Hematopoietic multipotent progenitor cell treated with erythropoietin and hydrocortisone succinate and interleukin-3 and kit ligand, for 15 days (in vitro differentiated cells): ENCODE data around the gene LAMC3.

Experiments used
- DNase-seq: peaks from one replicate; pipeline ENCODE4 v3.0.0-alpha.2; 2015; ENCODE audit warnings: low spot score

The LAMC3 gene

DNA sequence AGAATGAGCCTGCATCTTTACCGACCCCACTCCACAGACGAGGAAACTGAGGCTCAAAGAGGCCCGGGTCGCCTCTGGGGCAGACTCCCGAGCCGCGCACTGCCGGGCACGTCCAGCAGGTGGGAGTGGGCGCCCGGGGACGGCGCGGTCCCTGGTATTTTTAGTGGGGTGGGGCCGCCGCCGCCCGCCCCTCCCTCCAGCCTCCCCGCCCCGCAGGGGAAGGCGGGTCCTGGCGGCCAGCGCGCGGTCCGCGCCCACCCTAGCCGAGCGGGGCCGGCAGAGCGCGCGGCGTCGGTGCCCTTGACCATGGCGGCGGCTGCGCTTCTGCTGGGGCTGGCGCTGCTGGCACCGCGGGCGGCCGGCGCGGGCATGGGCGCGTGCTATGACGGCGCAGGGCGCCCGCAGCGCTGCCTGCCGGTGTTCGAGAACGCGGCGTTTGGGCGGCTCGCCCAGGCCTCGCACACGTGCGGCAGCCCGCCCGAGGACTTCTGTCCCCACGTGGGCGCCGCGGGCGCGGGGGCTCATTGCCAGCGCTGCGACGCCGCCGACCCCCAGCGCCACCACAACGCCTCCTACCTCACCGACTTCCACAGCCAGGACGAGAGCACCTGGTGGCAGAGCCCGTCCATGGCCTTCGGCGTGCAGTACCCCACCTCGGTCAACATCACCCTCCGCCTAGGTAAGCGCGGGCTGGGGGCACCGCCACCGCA is at the start of gene LAMC3:
Gene LAMC3 (plus strand): TSS at position 266 of the 710 bp plus-strand sequence. CDS start 41 bp downstream, at position 307.
- no peak for DNase-seq

DNA sequence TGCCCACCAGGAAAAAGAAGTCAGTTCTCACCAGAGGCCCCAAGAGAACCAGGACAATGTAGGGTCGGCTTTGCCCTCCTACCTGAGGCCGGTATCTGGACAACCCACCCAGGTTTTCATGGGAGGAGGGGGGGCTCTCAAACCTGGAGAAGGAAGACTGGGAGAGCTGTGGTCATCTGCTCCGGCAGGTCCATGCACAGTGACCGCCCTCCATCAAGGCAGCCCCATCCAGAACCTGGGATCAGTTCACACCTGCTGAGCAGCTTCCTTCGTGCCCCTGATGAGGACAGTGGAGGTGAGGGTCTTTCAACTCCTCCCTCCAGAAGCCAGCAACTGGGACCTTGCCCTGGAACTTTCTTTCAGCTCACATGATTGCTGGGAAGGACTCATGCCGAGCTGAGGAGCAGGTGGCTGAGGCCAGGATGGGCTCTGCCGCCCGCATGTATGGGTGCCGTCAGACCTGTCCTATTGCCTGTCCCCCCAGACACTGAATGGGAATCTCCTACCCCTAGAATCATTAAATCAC is 49.1 kb upstream of the LAMC3 start:
- DNase-seq = no peak

DNA sequence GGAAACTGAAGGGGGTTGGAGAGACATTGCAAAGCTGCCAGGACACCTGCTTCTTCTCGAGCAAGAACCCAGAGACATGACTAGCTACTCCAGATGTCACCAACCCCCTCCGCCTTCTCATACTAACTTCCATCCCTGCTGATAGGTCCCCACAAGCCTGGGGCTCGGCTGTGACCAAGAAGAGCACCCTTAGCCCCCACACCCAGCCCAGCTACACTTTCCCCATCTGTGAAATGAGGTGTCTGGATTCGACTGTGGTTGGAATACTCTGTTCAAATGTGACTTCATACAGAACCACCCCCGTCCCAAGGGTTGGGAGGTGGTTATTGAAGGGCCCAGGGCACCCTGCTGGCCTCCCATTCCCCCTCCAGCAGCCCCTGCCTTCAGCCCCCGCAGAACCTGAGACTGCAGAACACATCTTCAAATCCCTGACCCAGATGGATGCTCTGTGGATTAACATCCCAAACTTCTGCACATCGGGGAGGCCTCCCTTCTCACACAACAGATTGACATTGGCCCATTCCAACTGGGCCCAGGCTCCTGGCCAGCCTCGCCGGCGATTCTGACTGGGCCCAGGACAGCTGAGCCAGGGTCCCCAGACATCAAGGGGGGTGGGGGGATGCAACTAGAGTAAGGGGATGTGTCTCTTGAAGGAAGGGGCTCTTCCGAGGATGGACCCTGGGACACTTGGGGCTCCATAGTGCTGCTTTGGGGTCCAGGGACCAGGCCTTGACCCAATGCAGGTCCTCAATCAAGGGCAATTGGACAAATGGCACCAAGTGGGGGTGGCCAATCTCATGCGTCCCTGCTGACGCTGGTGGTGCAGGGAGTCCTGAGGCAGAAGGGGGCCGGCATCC is 48.2 kb upstream of the LAMC3 start:
- DNase-seq = no peak

DNA sequence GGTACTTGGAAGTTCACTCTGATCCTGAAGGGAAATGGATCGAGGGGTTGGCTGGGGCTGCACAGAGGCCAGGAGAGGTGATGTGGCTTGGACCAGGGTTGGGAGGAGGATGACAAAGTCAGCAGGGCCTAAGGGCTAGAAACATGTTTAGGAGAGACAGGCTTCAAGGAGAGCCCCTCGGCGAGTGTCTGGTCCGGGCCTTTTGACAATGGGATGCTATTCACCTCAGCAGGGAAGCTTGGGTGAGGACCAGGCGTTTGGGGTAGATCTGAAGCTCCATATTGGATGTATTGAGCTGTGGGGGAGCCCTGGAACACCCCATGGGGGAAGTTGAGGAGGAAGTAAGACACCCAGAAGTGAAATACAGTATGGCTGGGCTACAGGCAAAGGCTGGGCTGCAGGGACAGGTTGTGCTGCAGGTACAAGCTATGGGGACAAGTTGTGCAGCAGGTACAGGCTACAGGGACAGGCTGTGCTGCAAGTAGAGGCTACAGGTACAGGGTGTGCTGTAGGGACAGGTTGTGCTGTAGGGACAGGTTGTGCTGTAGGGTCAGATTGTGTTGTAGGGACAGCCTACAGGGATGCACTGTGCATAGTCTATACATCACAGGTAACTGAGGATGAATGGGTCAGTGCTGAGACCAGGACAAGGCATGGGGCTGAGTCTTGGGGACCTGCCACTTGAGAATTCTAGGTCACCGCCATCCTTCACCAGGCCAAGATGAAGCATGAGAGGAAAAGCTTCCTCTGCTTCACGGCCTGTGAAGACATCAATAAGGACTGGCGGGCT is 47.3 kb upstream of the LAMC3 start:
- DNase-seq = no peak

DNA sequence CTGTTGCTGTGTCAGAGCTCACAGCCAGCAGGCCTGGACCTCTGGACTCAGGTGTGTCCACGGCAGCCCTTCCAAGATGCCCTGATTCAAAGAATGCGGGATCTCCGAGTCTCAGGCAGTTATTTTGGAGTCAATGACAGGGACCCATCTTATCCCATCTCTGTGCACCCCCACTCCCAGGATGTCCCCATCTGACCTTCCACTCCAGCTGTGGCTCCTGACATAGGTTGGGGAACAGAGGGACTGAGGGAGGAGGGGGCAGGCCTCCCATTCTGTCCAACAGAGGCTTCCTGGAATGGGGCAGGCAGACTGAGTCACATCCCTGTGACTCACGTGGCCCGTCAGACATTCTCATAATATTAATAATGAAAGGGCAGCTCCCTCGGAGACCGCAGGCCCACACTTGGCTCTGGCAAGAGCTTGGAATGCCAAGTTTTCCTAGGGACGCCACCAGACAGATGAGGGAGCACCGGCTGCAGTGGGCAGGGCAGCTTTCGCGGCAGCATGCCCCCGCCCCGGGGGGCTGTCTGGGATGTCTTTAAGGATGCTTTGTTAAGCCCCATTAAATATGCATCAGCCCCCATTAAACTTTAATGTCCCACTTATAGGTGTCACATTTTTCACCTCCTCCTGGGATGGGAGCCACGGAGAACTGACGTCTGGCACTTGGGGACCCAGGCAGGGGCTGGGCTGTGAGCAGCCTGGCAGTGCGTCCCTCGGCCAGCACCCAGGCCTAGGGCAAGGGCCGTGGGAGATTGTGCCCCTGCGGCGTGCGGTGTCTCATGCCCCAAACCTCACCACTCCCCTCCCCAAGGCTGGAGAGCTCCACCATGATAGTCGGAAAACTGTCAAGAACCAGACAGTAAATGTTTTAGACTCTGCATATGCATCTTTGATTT is 46.3 kb upstream of the LAMC3 start:
- DNase-seq = no peak

DNA sequence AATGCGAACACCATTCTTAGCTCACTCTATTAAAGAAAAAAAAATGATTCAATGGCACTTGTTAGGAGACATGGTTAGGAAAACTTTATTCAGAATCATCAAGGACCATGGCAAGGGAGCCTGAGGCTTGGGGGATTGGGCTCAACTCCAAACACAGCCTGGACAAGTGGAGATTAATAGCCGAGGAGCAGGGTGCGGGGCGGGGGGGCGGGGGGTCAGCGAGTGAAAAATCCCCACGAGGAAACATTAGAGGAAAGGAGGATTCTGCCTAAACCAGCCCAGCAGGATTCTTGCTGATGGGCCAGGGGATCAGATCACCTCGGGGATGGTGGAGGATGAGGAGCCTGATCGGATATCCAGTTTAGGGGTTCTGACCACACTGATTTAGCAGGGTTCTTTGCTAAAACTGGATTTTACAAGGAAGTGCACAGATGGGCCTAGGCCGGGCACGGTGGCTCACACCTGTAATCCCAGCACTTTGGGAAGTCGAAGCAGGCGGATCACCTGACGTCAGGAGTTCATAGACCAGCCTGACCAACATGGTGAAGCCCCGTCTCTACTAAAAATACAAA is 45.6 kb upstream of the LAMC3 start:
- DNase-seq = no peak

DNA sequence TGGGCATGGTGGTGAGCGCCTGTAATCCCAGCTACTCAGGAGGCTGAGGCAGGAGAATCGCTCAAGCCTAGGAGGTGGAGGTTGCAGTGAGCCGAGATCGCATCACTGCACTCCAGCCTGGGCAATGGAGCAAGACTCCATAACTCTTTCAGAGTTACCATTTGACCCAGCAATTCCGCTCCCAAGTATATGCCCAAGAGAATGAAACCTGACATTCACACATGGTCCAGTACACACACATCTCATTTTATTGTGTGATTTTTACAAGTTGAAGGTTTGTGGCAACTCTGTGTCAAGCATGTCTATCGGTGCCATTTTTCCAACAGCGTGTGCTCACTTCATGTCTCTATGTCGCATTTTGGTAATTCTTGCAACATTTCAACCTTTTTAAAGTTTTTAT is 45.1 kb upstream of the LAMC3 start:
- DNase-seq = no peak

DNA sequence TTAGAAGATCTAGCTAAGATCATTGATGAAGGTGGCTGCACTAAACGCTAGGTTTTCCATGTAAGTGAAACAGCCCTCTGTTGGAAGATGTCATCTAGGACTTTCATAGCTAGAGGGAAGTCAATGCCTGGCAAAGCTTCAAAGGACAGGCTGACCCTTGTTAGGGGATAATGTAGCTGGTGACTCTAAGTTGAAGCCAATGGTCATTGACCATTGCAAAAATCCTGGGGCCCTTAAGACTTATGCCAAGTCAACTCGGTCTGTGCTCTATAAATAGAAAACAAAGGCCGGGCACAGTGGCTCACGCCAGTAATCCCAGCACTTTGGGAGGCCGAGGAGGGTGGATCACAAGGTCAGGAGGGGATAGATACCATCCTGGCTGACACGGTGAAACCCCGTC is 43.3 kb upstream of the LAMC3 start:
- DNase-seq = no peak

DNA sequence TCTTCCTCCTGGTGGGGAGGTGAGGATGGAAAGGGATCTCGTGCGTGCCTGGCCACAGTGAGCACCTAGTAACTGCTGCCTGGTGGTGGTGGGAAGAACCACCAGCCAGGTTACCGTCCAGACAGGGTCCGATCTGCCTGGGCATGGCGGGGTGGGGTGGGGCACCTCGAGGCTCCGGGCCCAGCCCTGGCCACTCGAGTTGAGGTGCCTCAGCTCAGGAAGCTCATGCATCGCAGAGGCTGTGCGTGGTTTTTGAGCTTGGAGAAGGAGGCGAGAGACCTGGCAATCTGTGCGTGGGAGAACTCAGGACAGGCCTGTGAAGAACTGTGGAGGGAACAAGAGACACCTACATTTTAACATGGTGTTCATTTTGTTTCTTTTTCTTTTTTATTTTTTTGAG is 38.9 kb upstream of the LAMC3 start:
- no peak for DNase-seq

DNA sequence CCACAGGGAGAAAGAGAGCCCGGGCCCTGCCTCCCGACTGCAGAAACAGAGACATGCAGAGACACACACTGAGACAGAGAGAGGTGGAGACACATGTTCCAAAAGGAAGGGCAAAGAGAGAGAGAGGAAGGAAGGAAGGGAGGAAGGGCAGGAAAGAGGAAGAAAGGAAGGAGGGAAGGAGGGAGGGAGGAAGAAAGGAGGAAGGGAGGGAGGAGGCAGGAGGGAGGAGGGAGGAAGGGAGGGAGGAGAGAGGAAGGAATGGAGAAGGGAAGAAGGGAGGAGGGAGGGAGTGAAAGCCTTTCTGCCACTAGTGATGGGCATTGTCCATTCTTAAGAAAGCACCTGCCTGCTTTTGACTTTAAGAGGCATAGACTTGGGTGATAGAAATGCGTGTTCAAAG is 38.1 kb upstream of the LAMC3 start:
- no peak for DNase-seq

DNA sequence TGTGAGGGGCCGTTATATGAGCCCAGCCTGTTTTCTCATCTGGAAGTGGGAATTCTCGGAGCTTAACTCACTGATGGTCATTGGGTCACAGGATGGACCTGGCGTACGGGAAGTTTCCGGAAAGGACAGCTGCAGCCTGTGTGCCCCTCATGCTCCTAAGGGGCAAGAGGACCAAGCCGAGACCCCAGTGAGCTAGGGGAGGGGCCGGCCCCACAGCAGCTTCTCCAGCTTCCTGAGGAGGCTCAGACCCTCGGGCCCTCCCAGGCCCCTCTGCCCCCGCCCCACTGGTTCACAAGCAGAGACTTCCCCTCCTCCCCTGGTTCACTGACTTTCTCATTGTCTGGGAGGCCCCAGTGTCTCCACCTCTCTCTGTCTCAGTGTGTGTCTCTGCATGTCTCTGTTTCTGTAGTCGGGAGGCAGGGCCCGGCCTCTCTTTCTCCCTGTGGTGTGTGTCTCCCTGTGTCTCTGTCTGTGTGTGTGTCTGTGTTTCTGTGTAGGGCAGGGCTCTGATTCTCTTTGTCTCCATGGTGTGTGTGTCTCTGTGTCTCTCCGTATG is 37.6 kb upstream of the LAMC3 start:
- DNase-seq = no peak

DNA sequence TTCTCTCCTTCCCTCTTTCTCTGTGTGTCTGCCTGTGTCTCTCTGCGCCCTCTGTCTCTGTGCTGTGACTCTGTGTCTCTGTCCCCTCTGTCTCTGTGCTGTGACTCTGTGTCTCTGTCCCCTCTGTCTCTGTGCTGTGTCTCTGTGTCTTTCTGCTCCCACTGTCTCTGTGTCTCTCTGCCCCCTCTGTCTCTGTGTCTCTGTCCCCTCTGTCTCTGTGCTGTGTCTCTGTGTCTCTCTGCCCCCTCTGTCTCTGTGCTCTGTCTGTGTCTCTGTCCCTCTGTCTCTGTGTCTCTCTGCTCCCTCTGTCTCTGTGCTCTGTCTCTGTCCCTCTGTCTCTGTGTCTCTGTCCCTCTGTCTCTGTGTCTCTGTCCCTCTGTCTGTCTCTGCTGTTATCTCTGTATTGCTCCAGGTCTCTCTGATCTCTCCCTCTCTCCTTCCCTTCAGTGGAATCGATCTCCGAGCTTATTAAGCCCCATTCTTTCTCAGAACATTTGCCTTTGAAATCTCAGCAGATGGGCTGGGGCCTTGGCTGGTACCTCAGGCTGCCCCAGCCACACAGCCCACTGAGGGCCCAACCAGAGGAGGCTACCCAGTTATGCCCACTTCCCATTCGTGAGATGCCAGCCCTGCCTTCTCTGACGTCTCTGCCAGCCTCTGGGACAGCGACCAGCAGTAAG is 36.6 kb upstream of the LAMC3 start:
- no peak for DNase-seq

DNA sequence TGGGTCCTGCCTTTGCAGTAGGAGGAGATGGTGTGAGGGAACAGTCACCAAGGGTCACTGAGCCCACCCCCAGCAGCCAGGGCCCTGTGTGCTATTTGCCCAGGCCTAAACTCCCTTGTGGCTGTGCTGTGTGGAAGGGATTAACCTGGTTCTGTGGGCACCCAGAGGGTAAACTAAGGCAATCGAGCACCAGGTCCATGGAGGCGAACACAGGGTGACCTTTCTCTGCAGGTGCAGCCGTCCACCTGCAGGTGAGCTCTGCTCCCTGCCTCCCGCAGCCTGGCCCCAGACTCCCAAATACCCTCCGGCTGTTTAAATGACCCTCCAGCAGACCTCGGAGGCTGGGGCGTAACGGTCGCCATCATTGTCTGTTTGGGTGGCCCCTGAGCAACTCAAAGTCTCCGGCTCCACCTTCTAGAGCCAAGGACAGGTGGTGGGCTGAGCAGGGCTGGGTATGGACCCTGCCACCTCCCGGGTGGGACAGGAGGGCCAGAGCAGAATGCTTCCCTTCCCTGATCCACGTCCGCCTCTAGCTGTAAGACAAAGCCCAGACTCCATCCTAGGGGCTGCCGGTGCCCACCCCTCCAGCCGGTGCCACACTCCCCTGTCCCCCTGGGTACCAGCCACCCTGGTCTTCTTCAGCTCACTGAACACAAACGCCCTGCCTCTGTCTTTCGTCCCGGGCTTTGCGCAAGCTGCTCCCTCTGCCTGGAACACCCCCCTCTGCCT is 35.9 kb upstream of the LAMC3 start:
- no peak for DNase-seq

DNA sequence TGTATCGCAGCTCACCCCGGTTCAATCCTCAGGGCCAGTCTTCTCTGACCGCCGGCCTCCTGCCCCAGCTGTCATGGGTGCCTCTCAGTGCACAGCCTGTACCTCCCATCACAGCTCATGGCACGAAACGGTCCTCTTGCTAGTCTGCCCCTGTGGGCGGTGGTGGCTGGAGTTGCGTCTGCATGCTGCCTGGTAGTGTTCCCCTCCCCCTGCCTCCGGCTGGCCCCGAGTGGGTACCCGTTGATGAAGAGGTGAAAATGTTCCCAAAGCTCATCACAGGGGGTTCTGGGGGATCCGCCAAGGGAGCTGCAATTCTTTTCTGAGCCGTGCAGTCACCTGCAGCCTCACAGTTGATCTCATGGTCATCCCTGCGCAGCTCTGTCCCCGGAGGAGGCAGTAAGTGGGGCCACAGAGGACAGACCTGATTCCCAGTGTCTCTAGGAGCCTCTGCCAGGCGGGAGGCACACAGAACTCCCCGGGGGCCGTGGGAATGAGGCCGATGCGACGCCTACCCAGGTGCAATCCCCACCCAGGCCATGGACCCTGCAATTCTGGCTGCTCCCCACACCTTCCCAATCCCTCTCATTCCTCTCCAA is 35.2 kb upstream of the LAMC3 start:
- DNase-seq = no peak

DNA sequence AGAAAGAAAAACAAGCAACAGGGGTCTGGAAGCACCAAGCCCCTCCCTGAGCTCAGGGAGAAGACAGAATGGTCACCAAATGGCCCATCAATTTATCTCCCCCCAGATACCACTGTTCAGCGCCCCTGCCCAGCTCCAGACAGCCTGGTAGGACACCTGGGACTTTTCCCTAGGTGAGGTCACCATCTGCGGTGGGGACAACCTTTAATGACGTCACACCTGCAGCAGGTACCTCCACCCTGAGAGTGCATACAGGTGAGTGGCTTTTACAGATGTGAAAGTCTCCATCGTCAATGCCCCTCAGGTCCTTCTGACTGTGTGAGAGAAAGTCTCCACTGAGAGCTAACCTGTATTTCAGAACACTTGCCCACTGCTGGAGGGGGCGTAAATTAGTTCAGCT is 34.3 kb upstream of the LAMC3 start:
- DNase-seq = no peak

DNA sequence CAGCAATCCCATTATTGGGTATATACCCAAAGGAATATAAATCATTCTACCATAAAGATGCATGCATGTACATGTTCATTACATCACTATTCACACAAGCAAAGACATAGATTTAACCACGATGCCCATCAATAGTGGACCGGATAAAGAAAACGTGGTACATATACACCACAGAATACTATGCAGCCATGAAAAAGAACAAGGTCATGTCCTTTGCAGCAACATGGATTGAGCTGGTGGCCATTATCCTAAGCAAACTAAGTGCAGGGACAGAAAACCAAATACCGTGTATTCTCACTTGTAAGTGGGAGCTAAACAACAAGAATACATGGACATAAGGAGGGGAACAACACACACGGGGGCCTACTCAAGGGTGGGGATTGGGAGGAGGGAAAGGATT is 33.8 kb upstream of the LAMC3 start:
- DNase-seq = no peak

DNA sequence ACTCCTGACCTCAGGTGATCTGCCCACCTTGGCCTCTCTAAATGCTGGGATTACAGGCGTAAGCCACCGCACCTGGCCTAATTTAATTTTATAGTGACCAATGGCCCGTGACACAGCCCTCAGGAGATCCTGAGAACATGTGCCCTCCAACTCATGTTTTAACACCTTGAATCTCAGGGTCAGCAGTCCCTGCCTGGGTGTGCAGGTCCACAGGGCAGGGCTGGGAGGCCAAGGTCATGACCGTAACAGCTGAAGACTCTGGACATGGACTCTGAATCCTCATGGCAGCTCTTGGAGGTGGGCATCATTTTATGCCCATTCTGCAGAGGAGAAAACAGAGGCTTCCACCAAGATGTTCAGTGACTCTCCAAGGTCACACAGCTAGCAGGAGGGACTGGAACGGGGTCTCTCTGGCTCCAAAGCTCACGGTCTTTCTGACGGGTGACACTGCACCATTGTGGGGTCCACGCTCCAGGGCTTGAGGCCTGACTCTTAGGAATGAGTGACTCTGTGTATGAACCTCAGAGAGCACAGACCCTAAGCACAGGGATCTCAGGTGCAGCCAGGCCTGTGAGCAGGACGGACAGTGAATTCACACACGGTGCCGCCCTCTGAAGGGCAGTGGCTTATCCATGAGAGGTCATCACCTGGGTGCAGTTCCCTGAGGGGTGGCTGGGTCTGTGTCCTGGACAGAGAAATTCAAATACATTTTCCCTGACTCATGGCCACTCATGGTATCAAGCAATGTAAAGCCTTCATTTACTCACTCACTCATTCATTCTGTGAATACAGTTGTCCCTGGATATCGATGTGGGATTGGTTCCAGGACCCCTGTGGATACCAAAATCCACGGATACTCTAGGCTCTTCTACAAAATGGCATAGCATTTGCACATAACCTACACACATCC is 32.8 kb upstream of the LAMC3 start:
- no peak for DNase-seq

DNA sequence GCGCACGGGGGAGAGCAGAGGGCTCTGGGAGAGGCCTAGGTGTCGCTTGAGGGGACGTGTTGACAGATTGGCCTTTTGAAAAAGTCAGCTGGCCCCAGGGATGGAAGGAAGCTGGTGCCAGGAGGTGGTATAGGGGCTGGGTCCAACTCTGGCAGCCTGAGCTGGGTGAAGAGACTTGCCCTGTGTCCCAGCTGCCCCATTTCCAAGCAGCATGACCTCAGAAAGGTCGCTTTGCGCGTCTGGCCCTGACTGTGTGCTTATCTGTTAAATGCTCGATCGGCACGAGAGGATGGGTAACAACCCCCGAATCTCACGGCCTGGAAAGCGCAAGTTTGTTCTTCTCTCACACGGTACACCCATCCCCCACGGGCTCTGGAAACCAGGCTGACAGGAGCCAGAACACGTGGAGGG is 31.2 kb upstream of the LAMC3 start:
- DNase-seq = no peak
